MM.1S (cell line): ENCODE data around the gene ZNF775.

Experiments
- DNase-seq: peaks from one replicate; pipeline ENCODE4 v3.0.0-alpha.2; 2015
- H2AFZ ChIP-seq: fragments of 300-600 bp; sonication (generic); 2 replicates; pipeline ENCODE4 v1.6.0; 2016; ENCODE audit warnings: antibody characterized with exemption, low read length
- H3F3A ChIP-seq: fragments of 300-600 bp; sonication (generic); 2 replicates; pipeline ENCODE4 v1.6.1; 2016; ENCODE audit warnings: mild to moderate bottlenecking, antibody characterized with exemption, low read length, moderate library complexity, mixed read lengths; ENCODE audit not compliant: insufficient read depth
- H3K27ac ChIP-seq: fragments of 300-600 bp; sonication (generic); 2 replicates; pipeline ENCODE4 v1.5.1; 2016; ENCODE audit warnings: mild to moderate bottlenecking, low read length
- H3K27me3 ChIP-seq: fragments of 300-600 bp; sonication (generic); replicated peaks from 2 replicates; pipeline ENCODE4 v1.6.0; 2016; ENCODE audit warnings: low read length; ENCODE audit not compliant: insufficient read depth
- H3K36me3 ChIP-seq: fragments of 300-600 bp; sonication (generic); replicated peaks from 2 replicates; pipeline ENCODE4 v1.6.1; 2016; ENCODE audit warnings: mild to moderate bottlenecking, low read length, mixed read lengths; ENCODE audit not compliant: insufficient read depth
- H3K4me1 ChIP-seq: fragments of 300-600 bp; sonication (generic); 2 replicates; pipeline ENCODE4 v1.6.1; 2016; ENCODE audit warnings: low read length, mixed read lengths
- H3K4me2 ChIP-seq: fragments of 300-600 bp; sonication (generic); 2 replicates; pipeline ENCODE4 v1.6.0; 2016; ENCODE audit warnings: low read depth, low read length
- H3K4me3 ChIP-seq: fragments of 300-600 bp; sonication (generic); 2 replicates; pipeline ENCODE4 v1.5.1; 2016; ENCODE audit warnings: low read length, mixed read lengths
- H3K79me2 ChIP-seq: fragments of 300-600 bp; sonication (generic); 2 replicates; pipeline ENCODE4 v1.6.1; 2016; ENCODE audit warnings: mixed run types, low read length, mixed read lengths
- H3K9ac ChIP-seq: fragments of 300-600 bp; sonication (generic); 2 replicates; pipeline ENCODE4 v1.6.1; 2016; ENCODE audit warnings: low read length, mixed read lengths
- H3K9me2 ChIP-seq: fragments of 300-600 bp; sonication (generic); replicated peaks from 2 replicates; pipeline ENCODE4 v1.6.1; 2016; ENCODE audit warnings: mild to moderate bottlenecking, low read length, mixed read lengths; ENCODE audit not compliant: insufficient read depth
- H3K9me3 ChIP-seq: fragments of 300-600 bp; sonication (generic); replicated peaks from 2 replicates; pipeline ENCODE4 v1.6.1; 2016; ENCODE audit warnings: mild to moderate bottlenecking, low read length, mixed read lengths; ENCODE audit not compliant: insufficient read depth
- H4K20me1 ChIP-seq: fragments of 300-600 bp; sonication (generic); 2 replicates; pipeline ENCODE4 v1.6.1; 2016; ENCODE audit warnings: mild to moderate bottlenecking, low read length, moderate library complexity, mixed read lengths; ENCODE audit not compliant: insufficient read depth
- EZH2 ChIP-seq: fragments of 300-600 bp; sonication (generic); optimal IDR thresholded peaks from 2 replicates; pipeline ENCODE3; 2017; ENCODE audit warnings: low read depth, mild to moderate bottlenecking, antibody characterized with exemption, low read length, mixed read lengths
- EZH2phosphoT487 ChIP-seq: fragments of 300-600 bp; sonication (generic); IDR thresholded peaks from 2 replicates; pipeline ENCODE4 v1.6.1; 2018; ENCODE audit warnings: antibody characterized with exemption, low read length
- TF ChIP-seq, protein P1 (sequence below): fragments of 300-600 bp; sonication (generic); IDR thresholded peaks from 2 replicates; pipeline ENCODE4 v1.5.1; 2016; ENCODE audit warnings: antibody characterized with exemption, low read length, mixed read lengths

ZNF775 gene

DNA sequence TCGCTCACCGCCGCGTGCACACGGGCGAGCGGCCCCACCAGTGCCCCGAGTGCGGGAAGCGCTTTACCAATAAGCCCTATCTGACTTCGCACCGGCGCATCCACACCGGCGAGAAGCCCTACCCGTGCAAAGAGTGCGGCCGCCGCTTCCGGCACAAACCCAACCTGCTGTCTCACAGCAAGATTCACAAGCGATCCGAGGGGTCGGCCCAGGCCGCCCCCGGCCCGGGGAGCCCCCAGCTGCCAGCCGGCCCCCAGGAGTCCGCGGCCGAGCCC lies 7.2 kb upstream of the ZNF775 start:
- Histone ChIP-seq H3K36me3 (0 out of 2 replicates have a peak, but pooled peaks cover 7% of the 10 kb centered on the region), H3K4me3 (no peak overlapping the region), H3K9me3 (no peaks in the 10 kb centered on the region), H3F3A (peaks cover 86% of the 10 kb centered on the region), H3K27ac (no peak overlapping the region), H2AFZ (no peak overlapping the region), H4K20me1 (no peaks in the 10 kb centered on the region), H3K79me2 (peaks cover 66% of the 10 kb centered on the region), H3K9ac (no peak overlapping the region), H3K4me2 (no peak overlapping the region), H3K27me3 (no peaks in the 10 kb centered on the region), H3K4me1 (peaks cover 77% of the 10 kb centered on the region), H3K9me2 (no peaks in the 10 kb centered on the region)
- DNase-seq, result no peak
- no peak for TF ChIP-seq EZH2phosphoT487
- TF ChIP-seq, protein P1, sequence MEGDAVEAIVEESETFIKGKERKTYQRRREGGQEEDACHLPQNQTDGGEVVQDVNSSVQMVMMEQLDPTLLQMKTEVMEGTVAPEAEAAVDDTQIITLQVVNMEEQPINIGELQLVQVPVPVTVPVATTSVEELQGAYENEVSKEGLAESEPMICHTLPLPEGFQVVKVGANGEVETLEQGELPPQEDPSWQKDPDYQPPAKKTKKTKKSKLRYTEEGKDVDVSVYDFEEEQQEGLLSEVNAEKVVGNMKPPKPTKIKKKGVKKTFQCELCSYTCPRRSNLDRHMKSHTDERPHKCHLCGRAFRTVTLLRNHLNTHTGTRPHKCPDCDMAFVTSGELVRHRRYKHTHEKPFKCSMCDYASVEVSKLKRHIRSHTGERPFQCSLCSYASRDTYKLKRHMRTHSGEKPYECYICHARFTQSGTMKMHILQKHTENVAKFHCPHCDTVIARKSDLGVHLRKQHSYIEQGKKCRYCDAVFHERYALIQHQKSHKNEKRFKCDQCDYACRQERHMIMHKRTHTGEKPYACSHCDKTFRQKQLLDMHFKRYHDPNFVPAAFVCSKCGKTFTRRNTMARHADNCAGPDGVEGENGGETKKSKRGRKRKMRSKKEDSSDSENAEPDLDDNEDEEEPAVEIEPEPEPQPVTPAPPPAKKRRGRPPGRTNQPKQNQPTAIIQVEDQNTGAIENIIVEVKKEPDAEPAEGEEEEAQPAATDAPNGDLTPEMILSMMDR, result no peak
- no peak for TF ChIP-seq EZH2

DNA sequence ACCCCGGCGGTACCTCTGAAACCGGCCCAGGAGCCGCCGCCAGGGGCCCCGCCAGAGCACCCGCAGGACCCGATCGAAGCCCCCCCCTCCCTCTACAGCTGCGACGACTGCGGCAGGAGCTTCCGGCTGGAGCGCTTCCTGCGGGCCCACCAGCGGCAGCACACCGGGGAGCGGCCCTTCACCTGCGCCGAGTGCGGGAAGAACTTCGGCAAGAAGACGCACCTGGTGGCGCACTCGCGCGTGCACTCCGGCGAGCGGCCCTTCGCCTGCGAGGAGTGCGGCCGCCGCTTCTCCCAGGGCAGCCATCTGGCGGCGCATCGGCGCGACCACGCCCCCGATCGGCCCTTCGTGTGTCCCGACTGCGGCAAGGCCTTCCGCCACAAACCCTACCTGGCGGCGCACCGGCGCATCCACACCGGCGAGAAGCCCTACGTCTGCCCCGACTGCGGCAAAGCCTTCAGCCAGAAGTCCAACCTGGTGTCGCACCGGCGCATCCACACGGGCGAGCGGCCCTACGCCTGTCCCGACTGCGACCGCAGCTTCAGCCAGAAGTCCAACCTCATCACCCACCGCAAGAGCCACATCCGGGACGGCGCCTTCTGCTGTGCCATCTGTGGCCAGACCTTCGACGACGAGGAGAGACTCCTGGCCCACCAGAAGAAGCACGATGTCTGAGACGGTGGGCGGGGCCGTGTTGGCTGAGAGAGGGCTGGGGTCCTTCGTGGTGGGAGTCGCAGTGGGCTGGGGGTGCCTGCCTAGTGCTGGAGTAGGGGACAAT lies 6.7 kb upstream of the ZNF775 start:
- H2AFZ ChIP-seq, result no peak overlapping the region
- H3K79me2 ChIP-seq, result peaks cover 70% of the 10 kb centered on the region
- 0 out of 2 replicates have a peak, but pooled peaks cover 7% of the 10 kb centered on the region for H3K36me3 ChIP-seq
- TF ChIP-seq EZH2phosphoT487 (no peak), EZH2 (no peak)
- TF ChIP-seq, protein P1, result no peak
- peaks cover 77% of the 10 kb centered on the region for H3K4me1 ChIP-seq
- H3K4me3 ChIP-seq, result no peak overlapping the region
- peak overlapping the region; percentile 89; the same call in 1 of the 2 replicates for H3K27ac ChIP-seq
- no peak for DNase-seq
- H4K20me1 ChIP-seq, result no peaks in the 10 kb centered on the region
- peak overlapping the region; percentile 26 for H3K9ac ChIP-seq
- no peaks in the 10 kb centered on the region for H3K9me3 ChIP-seq
- H3K9me2 ChIP-seq, result no peaks in the 10 kb centered on the region
- H3F3A ChIP-seq, result peaks cover 87% of the 10 kb centered on the region
- no peaks in the 10 kb centered on the region for H3K27me3 ChIP-seq
- H3K4me2 ChIP-seq, result peak overlapping the region; percentile 49

DNA sequence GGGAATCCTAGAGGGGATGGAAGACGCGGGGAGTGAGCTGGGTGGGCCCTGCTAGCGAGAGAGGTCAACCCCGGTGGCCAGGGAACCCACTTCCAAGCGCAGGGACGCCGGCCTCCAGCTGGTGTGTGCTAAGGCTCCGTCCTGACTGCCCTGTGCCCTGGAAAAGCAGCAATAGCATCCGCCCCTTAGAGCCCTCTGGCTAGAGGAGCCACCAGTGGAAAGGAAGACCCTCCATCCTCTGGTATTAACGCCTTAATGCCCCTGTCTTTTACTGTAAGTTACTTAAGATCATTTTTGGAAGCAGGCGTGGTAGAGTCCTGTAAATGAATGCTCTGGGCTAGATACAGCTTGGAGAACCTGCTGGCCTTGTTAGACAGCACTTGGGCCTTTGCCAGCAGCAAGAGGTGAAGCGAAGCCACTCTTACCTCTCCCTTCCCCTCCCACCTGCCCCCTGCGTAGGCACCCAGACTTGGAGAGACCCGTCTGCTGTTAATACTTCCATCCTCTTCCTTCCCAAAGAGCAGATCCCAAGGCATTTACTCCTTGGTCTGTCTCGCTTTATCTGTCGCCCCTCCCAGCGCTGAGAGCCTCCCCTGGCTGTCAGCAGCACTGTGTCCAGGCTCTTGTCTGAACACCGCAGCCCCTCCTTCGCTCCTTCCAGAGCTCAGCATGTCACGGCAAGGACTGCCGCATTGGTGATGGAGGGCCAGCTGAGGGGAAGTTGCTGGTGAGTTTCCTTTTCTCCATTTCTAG lies 5.9 kb upstream of the ZNF775 start:
- Histone ChIP-seq H3F3A (peaks cover 87% of the 10 kb centered on the region), H2AFZ (no peak overlapping the region), H3K9me3 (no peaks in the 10 kb centered on the region), H3K27me3 (no peaks in the 10 kb centered on the region), H3K4me1 (peaks cover 81% of the 10 kb centered on the region), H3K27ac (peak overlapping the region; percentile 89), H3K4me2 (peak overlapping the region; percentile 49), H3K9me2 (no peaks in the 10 kb centered on the region), H4K20me1 (no peaks in the 10 kb centered on the region), H3K4me3 (no peak overlapping the region), H3K79me2 (peaks cover 70% of the 10 kb centered on the region), H3K9ac (peak overlapping the region; percentile 26), H3K36me3 (0 out of 2 replicates have a peak, but pooled peaks cover 7% of the 10 kb centered on the region)
- TF ChIP-seq EZH2phosphoT487 (no peak), EZH2 (no peak)
- TF ChIP-seq, protein P1, result no peak
- peak; percentile 63 for DNase-seq
